HFF-Myc (cell line): ENCODE data around the gene GNG10.
A peak's percentile ranks its signal among the peaks of the same experiment; 100 is the strongest.

Experiments
- DNase-seq: peaks from one replicate; pipeline ENCODE4 v3.0.0-alpha.2; 2011; ENCODE audit warnings: low read depth; ENCODE audit errors: extremely low read depth
- H3K4me3 ChIP-seq: replicated peaks from 2 replicates; pipeline ENCODE4 v1.5.1; 2011; ENCODE audit warnings: low read depth, mild to moderate bottlenecking, control low read depth, low read length
- TF ChIP-seq, protein P1 (sequence below): IDR thresholded peaks from 2 replicates; pipeline ENCODE4 v1.5.1; 2012; ENCODE audit warnings: mild to moderate bottlenecking, low read depth, low read length, control low read depth; ENCODE audit errors: missing control alignments

Gene GNG10

DNA sequence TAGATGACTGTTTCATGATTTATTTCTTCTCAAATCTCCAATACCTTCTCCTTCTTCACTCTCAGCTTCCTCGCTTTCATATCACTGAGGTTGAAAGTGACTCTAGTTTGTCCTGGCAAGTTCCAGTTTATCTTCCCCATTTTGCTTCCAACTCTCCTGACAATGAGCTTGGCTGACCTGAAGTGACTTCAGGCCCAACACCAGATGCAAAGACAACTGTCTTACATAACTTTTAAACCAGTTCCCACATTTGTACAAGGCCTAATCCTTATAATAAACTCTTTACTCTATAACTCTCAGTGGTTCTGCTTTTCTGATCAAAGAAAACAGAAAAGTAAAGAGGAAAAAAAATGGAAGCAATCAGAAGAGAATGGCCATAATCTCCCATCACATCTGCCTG, 22.0 kb downstream of the GNG10 start:
- H3K4me3 ChIP-seq = no peak overlapping the region
- TF ChIP-seq, protein P1, sequence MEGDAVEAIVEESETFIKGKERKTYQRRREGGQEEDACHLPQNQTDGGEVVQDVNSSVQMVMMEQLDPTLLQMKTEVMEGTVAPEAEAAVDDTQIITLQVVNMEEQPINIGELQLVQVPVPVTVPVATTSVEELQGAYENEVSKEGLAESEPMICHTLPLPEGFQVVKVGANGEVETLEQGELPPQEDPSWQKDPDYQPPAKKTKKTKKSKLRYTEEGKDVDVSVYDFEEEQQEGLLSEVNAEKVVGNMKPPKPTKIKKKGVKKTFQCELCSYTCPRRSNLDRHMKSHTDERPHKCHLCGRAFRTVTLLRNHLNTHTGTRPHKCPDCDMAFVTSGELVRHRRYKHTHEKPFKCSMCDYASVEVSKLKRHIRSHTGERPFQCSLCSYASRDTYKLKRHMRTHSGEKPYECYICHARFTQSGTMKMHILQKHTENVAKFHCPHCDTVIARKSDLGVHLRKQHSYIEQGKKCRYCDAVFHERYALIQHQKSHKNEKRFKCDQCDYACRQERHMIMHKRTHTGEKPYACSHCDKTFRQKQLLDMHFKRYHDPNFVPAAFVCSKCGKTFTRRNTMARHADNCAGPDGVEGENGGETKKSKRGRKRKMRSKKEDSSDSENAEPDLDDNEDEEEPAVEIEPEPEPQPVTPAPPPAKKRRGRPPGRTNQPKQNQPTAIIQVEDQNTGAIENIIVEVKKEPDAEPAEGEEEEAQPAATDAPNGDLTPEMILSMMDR = no peak
- DNase-seq = no peak

- TF ChIP-seq, protein P1 = peak; percentile 31
- H3K4me3 ChIP-seq = no peak overlapping the region
- DNase-seq = peak; percentile 19
Observed at GRCh38 chr9:111691672-111692329, 30.4 kb downstream of the GNG10 start.

DNA sequence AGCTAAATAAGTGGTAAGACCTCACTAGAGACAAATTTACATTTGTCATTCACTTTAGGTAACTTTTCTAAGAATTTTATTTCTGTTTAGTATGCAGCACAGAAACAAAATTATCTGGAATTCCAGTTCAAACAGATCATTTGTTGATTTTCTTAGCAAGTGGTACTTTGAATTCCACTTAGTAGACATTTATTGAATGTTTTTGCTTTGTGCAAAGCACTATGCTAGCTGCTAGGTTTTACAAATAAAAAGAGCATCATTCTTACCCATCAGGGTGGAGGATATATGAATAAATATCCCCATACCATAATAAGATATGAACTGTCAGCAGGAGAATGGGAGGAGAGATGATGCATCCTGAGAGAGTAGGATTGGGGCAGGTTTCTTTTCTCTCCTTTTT, 35.4 kb downstream of the GNG10 start:
- H3K4me3 ChIP-seq = no peak overlapping the region
- TF ChIP-seq, protein P1 = no peak
- no peak for DNase-seq

DNA sequence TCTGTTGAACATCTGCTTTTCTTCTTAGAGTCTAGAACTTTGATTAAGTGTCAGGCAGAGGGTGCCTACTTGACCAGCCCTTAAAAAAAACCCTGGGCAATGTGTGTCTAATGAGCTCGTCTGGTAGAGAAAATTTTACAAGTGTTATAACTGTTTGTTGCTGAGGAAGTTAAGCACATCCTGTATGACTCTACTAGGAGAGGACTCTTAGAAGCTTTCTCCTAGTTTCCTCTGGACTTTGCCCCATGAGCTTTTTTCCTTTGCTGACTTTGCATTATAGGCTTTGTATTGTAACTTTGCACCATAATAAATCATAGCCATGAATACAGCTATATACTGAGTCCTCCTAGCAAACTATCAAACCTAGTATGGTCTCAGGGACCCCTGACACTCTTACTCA, 39.4 kb downstream of the GNG10 start:
- TF ChIP-seq, protein P1 = no peak
- DNase-seq = no peak
- H3K4me3 ChIP-seq = no peak overlapping the region

DNA sequence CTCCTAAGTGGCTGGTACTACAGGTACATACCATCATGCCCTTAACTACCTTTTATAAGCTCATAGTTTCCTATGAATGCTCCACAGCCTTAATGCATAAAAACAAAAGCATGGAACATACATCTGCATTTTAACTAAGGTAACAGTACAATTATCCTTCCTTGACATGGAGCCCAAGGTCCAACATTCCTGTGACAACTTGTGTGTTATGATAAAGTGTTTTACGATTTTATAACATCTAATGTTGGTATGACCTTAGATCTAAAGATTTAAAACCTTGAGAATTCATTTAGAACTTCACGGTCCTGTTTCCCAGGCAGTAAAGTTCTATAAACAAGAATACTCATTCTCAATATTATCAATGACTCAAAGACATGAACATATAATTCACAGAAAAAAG, 43.1 kb downstream of the GNG10 start:
- DNase-seq = no peak
- TF ChIP-seq, protein P1 = no peak

GRCh38 chr9:111711548-111711947, 50.1 kb downstream of the GNG10 start:
- DNase-seq = no peak
- H3K4me3 ChIP-seq = no peak overlapping the region
- TF ChIP-seq, protein P1 = no peak

More for the DNA sequence above, 43.1 kb downstream of the GNG10 start:
- H3K4me3 ChIP-seq = no peak overlapping the region

GRCh38 chr9:111712369-111712768, 51.0 kb downstream of the GNG10 start:
- DNase-seq = no peak
- H3K4me3 ChIP-seq = no peak overlapping the region
- TF ChIP-seq, protein P1 = no peak
